ENCODE measurements around the gene NDUFV3.

NDUFV3 gene

DNA sequence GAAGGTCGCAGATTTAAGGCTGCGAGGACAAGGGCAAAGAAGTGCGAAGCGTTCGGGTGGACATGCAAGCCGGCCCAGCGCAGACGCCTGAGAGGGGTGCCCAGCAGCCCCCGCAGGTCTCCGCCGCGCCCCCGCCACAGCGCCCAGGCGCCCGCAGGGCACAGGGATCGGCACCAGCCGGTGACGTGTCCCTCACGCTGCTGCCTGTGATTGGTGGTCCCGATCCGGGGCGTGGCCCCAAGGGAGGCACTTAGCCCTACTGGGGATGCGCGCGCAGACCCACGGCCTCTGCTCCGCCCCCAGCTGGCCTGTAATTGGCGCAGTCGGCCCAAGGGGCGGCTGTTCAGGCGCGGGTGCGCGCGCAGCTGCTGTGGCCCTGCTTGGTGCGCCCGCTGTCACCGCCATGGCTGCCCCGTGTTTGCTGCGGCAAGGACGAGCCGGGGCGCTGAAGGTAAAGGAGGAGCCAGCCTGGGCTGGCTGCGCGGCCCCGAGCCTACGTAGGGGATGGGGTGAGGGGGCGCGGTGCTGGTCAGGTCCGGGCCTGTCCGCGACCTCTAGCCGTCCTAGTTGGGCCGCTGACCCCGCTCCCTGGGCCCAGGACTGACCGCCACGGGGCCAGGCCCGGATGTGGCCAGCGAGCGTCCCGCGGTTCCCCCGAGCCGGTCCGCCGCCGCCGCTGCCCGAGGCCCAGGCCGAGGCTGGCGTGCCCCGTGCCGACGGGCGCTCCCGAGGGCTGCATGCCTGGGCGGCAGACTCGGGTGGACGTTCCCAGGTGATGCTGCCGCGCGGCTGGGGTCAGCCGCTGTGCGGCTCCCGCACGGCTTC is at the start of gene NDUFV3:
NDUFV3 (plus strand) TSS at position 379 of the 825 bp plus-strand sequence; CDS start at position 404, 25 bp downstream.
- Histone ChIP-seq H3F3A (ENCODE audit: control insufficient read depth, insufficient read depth) (0 out of 2 replicates have a peak, but pooled peaks cover 3% of the 10 kb centered on the region), H4K20me1 (ENCODE audit: control insufficient read depth, insufficient read depth, low read depth, low read length) (peaks cover 5% of the 10 kb centered on the region; the same call in 1 of the 2 replicates), H3K79me2 (ENCODE audit: control insufficient read depth, low read length) (peaks cover 22% of the 10 kb centered on the region), H3K9me3 (ENCODE audit: control insufficient read depth, insufficient read depth, low read length) (no peaks in the 10 kb centered on the region), H3K27ac (ENCODE audit: low read depth, low read length) (peak within 1 kb of the TSS; percentile 51), H3K4me1 (ENCODE audit: control insufficient read depth, low read length) (peaks cover 6% of the 10 kb centered on the region), H3K4me3 (ENCODE audit: low read length) (peak within 1 kb of the TSS; percentile 85), H3K36me3 (ENCODE audit: control insufficient read depth, low read length) (peaks cover 20% of the 10 kb centered on the region), H3K27me3 (ENCODE audit: control insufficient read depth, low read length) (no peaks in the 10 kb centered on the region), H3K4me2 (ENCODE audit: low read length) (peak within 1 kb of the TSS; percentile 63), H3K9me2 (replicated peaks; ENCODE audit: control insufficient read depth, low read length) (no peaks in the 10 kb centered on the region)
- no peak for TF ChIP-seq EZH2phosphoT487 (IDR thresholded peaks at IDR 0.05; ENCODE audit: borderline replicate concordance, low read length)
- TF ChIP-seq, protein P1, sequence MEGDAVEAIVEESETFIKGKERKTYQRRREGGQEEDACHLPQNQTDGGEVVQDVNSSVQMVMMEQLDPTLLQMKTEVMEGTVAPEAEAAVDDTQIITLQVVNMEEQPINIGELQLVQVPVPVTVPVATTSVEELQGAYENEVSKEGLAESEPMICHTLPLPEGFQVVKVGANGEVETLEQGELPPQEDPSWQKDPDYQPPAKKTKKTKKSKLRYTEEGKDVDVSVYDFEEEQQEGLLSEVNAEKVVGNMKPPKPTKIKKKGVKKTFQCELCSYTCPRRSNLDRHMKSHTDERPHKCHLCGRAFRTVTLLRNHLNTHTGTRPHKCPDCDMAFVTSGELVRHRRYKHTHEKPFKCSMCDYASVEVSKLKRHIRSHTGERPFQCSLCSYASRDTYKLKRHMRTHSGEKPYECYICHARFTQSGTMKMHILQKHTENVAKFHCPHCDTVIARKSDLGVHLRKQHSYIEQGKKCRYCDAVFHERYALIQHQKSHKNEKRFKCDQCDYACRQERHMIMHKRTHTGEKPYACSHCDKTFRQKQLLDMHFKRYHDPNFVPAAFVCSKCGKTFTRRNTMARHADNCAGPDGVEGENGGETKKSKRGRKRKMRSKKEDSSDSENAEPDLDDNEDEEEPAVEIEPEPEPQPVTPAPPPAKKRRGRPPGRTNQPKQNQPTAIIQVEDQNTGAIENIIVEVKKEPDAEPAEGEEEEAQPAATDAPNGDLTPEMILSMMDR (IDR thresholded peaks at IDR 0.05; ENCODE audit: low read depth, low read length, poor library complexity, severe bottlenecking) = no peak

DNA sequence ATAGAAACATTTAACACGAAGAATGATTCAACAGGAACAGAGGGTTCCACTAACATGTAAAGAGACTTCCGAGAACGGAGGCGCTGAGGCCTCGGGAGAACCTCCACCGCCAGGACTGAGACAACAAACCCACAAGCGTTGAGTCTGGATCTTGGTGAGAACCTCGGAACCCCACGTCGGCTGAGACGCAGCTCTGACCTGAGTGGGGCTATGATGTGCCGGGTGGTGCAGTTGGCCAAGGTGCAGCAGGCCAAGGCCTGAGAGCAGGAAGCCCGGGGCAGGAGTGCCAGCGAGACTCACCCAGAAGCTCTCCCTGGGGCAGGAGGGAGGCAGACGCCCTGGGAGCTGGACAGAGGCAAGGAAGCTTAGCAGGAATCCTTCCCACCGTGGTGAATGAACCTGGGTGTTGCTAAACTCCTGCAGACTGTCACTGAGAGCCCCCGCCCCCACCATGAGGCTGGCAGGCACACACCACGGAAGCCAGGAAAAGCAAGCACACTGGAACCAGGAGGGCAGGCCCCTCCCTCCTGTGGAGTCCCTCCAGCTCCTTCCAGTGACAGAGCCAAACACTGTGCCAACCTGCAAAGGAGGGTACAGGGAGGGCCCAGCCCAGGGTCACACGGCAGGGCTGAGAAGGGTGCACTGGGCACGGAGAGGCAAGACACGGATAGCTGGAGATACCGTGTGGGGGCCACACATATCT is 48.5 kb upstream of the NDUFV3 start:
- Histone ChIP-seq H3K27ac (ENCODE audit: low read depth, low read length) (no peak overlapping the region), H4K20me1 (ENCODE audit: control insufficient read depth, insufficient read depth, low read depth, low read length) (peaks cover 10% of the 10 kb centered on the region; the same call in 1 of the 2 replicates), H3K4me3 (ENCODE audit: low read length) (no peak overlapping the region), H3K79me2 (ENCODE audit: control insufficient read depth, low read length) (peaks cover 62% of the 10 kb centered on the region), H3K4me2 (ENCODE audit: low read length) (no peak overlapping the region), H3K27me3 (ENCODE audit: control insufficient read depth, low read length) (no peaks in the 10 kb centered on the region), H3K4me1 (ENCODE audit: control insufficient read depth, low read length) (no peaks in the 10 kb centered on the region), H3K36me3 (ENCODE audit: control insufficient read depth, low read length) (peaks cover 88% of the 10 kb centered on the region), H3K9me2 (replicated peaks; ENCODE audit: control insufficient read depth, low read length) (no peaks in the 10 kb centered on the region), H3F3A (ENCODE audit: control insufficient read depth, insufficient read depth) (no peaks in the 10 kb centered on the region), H3K9me3 (ENCODE audit: control insufficient read depth, insufficient read depth, low read length) (no peaks in the 10 kb centered on the region)
- no peak for TF ChIP-seq EZH2phosphoT487 (IDR thresholded peaks at IDR 0.05; ENCODE audit: borderline replicate concordance, low read length)
- TF ChIP-seq, protein P1 (IDR thresholded peaks at IDR 0.05; ENCODE audit: low read depth, low read length, poor library complexity, severe bottlenecking) = no peak

DNA sequence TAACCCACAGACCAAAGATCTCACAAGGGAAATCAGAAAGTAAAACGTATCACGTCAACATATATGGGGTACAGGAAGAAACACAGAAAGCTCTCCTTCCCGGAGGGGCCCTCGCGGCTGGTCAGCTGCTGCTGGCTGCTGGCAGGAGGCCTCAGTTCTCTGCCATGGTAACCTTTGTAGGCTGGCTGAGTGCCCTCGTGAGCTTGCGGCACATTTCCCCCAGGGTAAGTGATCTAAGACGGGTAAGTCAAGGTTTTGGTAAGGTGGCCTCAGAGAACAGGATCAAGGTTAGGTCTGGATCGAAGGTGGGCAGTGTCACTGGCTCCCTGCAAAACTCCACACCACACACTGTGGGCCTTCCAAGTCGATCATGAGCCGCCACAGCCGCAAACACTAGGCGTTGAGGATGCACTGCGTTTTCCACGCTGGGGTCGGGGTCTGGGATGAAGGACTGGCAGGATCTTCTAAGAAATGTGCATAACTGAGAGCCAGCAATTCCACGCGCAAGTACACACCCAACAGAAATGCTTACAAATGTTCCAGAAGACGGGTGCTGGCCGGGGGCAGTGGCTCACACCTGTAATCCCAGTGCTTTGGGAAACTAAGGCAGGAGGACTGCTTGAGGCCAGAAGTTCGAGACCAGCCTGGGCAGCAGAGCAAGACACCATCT is 47.7 kb upstream of the NDUFV3 start:
- Histone ChIP-seq H4K20me1 (ENCODE audit: control insufficient read depth, insufficient read depth, low read depth, low read length) (peaks cover 7% of the 10 kb centered on the region; the same call in 1 of the 2 replicates), H3F3A (ENCODE audit: control insufficient read depth, insufficient read depth) (no peaks in the 10 kb centered on the region), H3K9me3 (ENCODE audit: control insufficient read depth, insufficient read depth, low read length) (no peaks in the 10 kb centered on the region), H3K79me2 (ENCODE audit: control insufficient read depth, low read length) (peaks cover 70% of the 10 kb centered on the region), H3K36me3 (ENCODE audit: control insufficient read depth, low read length) (peaks cover 88% of the 10 kb centered on the region), H3K4me3 (ENCODE audit: low read length) (no peak overlapping the region), H3K4me1 (ENCODE audit: control insufficient read depth, low read length) (no peaks in the 10 kb centered on the region), H3K27ac (ENCODE audit: low read depth, low read length) (no peak overlapping the region), H3K27me3 (ENCODE audit: control insufficient read depth, low read length) (no peaks in the 10 kb centered on the region), H3K9me2 (replicated peaks; ENCODE audit: control insufficient read depth, low read length) (no peaks in the 10 kb centered on the region), H3K4me2 (ENCODE audit: low read length) (no peak overlapping the region)
- TF ChIP-seq, protein P1 (IDR thresholded peaks at IDR 0.05; ENCODE audit: low read depth, low read length, poor library complexity, severe bottlenecking) = no peak
- no peak for TF ChIP-seq EZH2phosphoT487 (IDR thresholded peaks at IDR 0.05; ENCODE audit: borderline replicate concordance, low read length)
